ENCODE results near the gene DOCK1. TPM values are rescaled to one million over a fixed set of nuclear protein-coding genes. Genes with fewer than 3 reads are reported as not detected.
"Not testable (repeated sequence)": the region's sequence is repeated elsewhere in the genome, so short reads cannot be mapped to it uniquely, and the experiment has no call there.

Gene DOCK1
- polyA plus RNA-seq (2013, experiment 1 of 2; ENCODE audit: insufficient read length), result 47.9 TPM
- 50.2 TPM for polyA plus RNA-seq (2013, experiment 2 of 2; ENCODE audit: insufficient read length)

GRCh38 chr10:126904818-126905701 is at the start of gene DOCK1:
DOCK1 (plus strand) TSS chr10:126905428; CDS start chr10:126905518, 90 bp downstream.
- DNase-seq, result peak; percentile 83

- DNase-seq, result no peak
Measured at GRCh38 chr10:126857178-126857806, 47.9 kb upstream of the DOCK1 start.

- DNase-seq, result peak; percentile 100
Measured at GRCh38 chr10:126867567-126868365, 37.5 kb upstream of the DOCK1 start.

- peak; percentile 83 for DNase-seq
Measured at GRCh38 chr10:126868371-126868770, 36.9 kb upstream of the DOCK1 start.

GRCh38 chr10:126872135-126872534 is 33.1 kb upstream of the DOCK1 start:
- no peak for DNase-seq

- peak; percentile 91 for DNase-seq
Measured at GRCh38 chr10:126872768-126873167, 32.5 kb upstream of the DOCK1 start.

GRCh38 chr10:126876456-126876855 is 28.8 kb upstream of the DOCK1 start:
- DNase-seq, result peak; percentile 14

- no peak for DNase-seq
Measured at GRCh38 chr10:126877390-126877789, 27.8 kb upstream of the DOCK1 start.

- no peak for DNase-seq
Measured at GRCh38 chr10:126878594-126878993, 26.6 kb upstream of the DOCK1 start.

GRCh38 chr10:126880926-126881325 is 24.3 kb upstream of the DOCK1 start:
- no peak for DNase-seq

- not testable (repeated sequence) for DNase-seq
Measured at GRCh38 chr10:126882055-126882454, 23.2 kb upstream of the DOCK1 start.

- not testable (repeated sequence) for DNase-seq
Measured at GRCh38 chr10:126888436-126888835, 16.8 kb upstream of the DOCK1 start.

GRCh38 chr10:126889421-126889820 is 15.8 kb upstream of the DOCK1 start:
- no peak for DNase-seq

GRCh38 chr10:126890797-126891196 is 14.4 kb upstream of the DOCK1 start:
- not testable (repeated sequence) for DNase-seq

GRCh38 chr10:126892226-126893175 is 12.7 kb upstream of the DOCK1 start:
- no peak for DNase-seq

- DNase-seq, result no peak
Measured at GRCh38 chr10:126893206-126893605, 12.0 kb upstream of the DOCK1 start.

GRCh38 chr10:126893841-126894240 is 11.4 kb upstream of the DOCK1 start:
- DNase-seq, result no peak

- DNase-seq, result no peak
Measured at GRCh38 chr10:126895214-126895781, 9.9 kb upstream of the DOCK1 start.

- DNase-seq, result no peak
Measured at GRCh38 chr10:126898460-126898859, 6.8 kb upstream of the DOCK1 start.

GRCh38 chr10:126899529-126899928 is 5.7 kb upstream of the DOCK1 start:
- not testable (repeated sequence) for DNase-seq

- DNase-seq, result peak; percentile 95
Measured at GRCh38 chr10:126902157-126902556, 3.1 kb upstream of the DOCK1 start.
